Duodenal mucosa (tissue), 2 donors: ENCODE measurements around the gene PBX3.

ENCODE experiments used
- H3K27ac ChIP-seq: one replicate; pipeline ENCODE4 v1.7.0; 2013; ENCODE audit warnings: low read depth, low read length
- H3K27me3 ChIP-seq, 2 donors: one replicate each; pipeline ENCODE4 v1.7.0; 2013; ENCODE audit warnings: low read length in 2 of 2, control low read depth in 1 of 2; ENCODE audit not compliant: insufficient read depth in 2 of 2, control insufficient read depth in 1 of 2
- H3K36me3 ChIP-seq, 2 donors: one replicate each; pipeline ENCODE4 v1.7.0; 2013; ENCODE audit warnings: low read length in 2 of 2, control low read depth in 1 of 2; ENCODE audit not compliant: insufficient read depth in 2 of 2, control insufficient read depth in 1 of 2
- H3K4me1 ChIP-seq, 2 donors: one replicate each; pipeline ENCODE4 v1.7.0; 2013; ENCODE audit warnings: low read length in 2 of 2, control low read depth in 1 of 2; ENCODE audit not compliant: insufficient read depth in 2 of 2, control insufficient read depth in 1 of 2
- H3K4me3 ChIP-seq, 2 donors: one replicate each; pipeline ENCODE4 v1.7.0; 2013; ENCODE audit warnings: low read length in 2 of 2, low read depth in 1 of 2
- H3K9ac ChIP-seq, 2 donors: one replicate each; pipeline ENCODE4 v1.7.0; 2013; ENCODE audit warnings: low read length in 2 of 2, low read depth in 1 of 2
- H3K9me3 ChIP-seq, 2 donors: one replicate each; pipeline ENCODE4 v1.7.0; 2013; ENCODE audit warnings: low read length in 2 of 2, control low read depth in 1 of 2; ENCODE audit not compliant: control insufficient read depth in 1 of 2

Gene PBX3

DNA sequence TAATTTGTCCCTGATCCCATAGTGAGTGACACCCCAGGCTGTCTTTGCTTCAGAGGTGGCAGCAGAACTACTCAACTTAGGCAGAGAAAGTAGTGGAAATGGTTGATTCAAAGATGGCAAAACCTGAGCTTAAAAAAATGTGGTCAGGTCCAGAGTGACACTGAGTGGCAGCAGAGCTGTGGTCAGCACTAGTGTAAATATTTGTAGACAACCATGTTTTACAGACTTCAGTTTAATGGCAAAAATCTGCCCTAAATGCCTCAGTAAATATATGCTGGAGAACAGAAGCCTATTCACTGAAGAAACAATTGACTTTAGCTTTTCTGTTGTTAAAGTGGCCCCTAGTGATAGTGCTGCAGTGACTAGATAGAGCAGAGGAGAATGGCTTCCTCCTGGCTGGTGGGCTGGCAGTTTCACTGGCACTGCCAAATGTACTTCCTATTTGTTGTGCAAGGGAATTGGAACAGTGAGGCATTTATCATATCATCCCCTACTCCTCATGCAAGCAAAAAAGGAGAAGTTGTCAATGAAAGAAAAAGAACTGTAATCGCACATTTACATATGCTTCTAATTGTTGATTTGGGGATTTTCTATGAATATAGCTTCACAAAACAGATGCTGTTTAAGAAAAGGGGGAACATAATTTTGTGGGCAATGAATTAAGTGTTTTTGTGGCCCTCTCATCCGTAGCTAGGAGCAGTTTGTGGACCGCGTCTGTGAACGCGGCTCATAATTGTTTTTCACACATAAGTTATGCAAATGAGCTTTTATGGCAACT, 12.0 kb downstream of the PBX3 start:
- Histone ChIP-seq H3K4me3 (peak overlapping the region; percentile 10 to 31), H3K27ac (no peak overlapping the region), H3K36me3 (no peaks in the 10 kb centered on the region), H3K9ac (no peak overlapping the region), H3K9me3 (no peaks in the 10 kb centered on the region), H3K27me3 (no peaks in the 10 kb centered on the region), H3K4me1 (peaks cover 0 to 4% of the 10 kb centered on the region in 2 donors)

GRCh38 chr9:125759764-125760129, 12.6 kb downstream of the PBX3 start:
- no peaks in the 10 kb centered on the region for H3K36me3 ChIP-seq
- no peaks in the 10 kb centered on the region for H3K27me3 ChIP-seq
- H3K27ac ChIP-seq: no peak overlapping the region
- H3K4me3 ChIP-seq: peak overlapping the region; percentile 10 to 31
- peaks cover 0 to 4% of the 10 kb centered on the region in 2 donors for H3K4me1 ChIP-seq
- H3K9ac ChIP-seq: no peak overlapping the region
- no peaks in the 10 kb centered on the region for H3K9me3 ChIP-seq

DNA sequence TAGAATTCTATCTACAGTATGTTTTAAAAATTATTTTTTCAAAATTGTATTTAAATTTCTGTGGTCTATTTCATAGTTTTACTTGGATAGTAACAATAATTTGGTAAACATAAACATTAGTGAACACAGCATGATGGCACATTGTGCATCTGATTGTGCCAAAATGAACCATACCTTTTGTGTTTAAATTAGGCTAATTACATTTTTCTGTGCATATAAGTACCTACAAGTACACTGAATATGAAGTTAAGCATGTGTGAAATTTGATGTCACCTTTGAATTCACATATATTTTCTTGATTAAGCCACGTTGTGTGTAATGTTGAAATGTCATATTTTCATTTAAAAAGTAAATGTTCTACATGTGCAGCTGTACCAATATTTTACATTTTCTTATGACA, 13.4 kb downstream of the PBX3 start:
- no peak overlapping the region for H3K4me3 ChIP-seq
- no peaks in the 10 kb centered on the region for H3K36me3 ChIP-seq
- H3K27me3 ChIP-seq: no peaks in the 10 kb centered on the region
- H3K9me3 ChIP-seq: no peaks in the 10 kb centered on the region
- H3K27ac ChIP-seq: no peak overlapping the region
- peaks cover 0 to 4% of the 10 kb centered on the region in 2 donors for H3K4me1 ChIP-seq
- H3K9ac ChIP-seq: no peak overlapping the region

DNA sequence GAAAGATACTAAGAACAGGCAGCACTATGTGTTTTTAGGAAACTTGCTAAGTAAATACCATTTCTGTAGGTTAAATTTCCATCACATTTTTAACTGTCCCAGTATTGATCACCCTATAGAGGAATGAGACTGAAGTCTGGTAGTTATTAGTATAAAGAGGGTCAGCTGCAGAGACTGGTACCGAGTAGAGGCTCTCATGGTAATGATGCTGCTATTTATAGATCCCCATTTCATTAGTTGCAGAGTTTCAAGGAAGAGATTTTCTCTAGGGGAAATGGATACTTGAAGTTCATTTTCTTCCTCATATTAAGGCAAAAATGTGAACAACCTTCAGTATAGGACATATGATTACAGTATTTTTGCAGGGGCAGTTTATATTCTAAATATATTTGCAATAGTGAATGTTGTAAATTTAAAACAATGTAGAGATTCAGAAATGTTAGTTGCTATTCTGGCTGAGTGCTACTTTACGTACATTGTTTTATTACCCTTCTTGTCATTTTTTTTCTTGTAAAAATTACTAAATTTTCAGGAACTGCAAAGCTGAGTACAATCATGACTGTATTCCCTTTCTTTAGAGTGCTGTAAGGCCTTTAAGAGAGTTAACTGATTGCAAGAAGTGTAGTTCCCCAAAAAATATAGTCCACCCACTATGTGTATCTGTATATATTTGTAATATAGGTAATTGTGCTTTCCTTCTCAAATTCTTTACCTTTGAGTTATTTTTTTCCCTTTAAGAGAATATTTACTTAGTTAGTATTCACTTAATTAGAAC, 14.7 kb downstream of the PBX3 start:
- peaks cover 0 to 4% of the 10 kb centered on the region in 2 donors for H3K4me1 ChIP-seq
- H3K27ac ChIP-seq: no peak overlapping the region
- H3K27me3 ChIP-seq: no peaks in the 10 kb centered on the region
- no peak overlapping the region for H3K9ac ChIP-seq
- H3K36me3 ChIP-seq: no peaks in the 10 kb centered on the region
- H3K4me3 ChIP-seq: no peak overlapping the region
- H3K9me3 ChIP-seq: no peaks in the 10 kb centered on the region

DNA sequence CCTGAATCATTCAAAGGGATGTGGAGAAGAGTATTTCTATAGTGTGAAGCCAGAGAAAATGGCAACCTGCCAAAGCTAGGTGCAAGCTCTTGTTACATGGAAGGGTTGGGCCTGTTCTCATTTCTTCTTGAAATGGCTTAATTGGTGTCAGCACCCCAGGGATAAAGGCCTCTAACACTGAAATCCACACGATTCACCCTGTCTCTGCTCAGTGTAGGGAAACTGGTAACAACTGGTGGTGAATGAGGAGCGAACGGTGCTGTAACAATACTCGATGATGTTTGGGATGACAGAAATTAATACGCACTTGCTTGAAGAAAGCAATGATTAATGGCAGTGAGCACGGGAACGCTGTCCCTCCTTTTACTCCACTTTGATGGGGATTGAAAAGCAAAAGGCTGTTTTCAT, 16.2 kb downstream of the PBX3 start:
- no peaks in the 10 kb centered on the region for H3K9me3 ChIP-seq
- H3K9ac ChIP-seq: no peak overlapping the region
- H3K36me3 ChIP-seq: no peaks in the 10 kb centered on the region
- H3K27ac ChIP-seq: no peak overlapping the region
- H3K4me3 ChIP-seq: no peak overlapping the region
- no peaks in the 10 kb centered on the region for H3K27me3 ChIP-seq
- H3K4me1 ChIP-seq: peaks cover 0 to 4% of the 10 kb centered on the region in 2 donors

DNA sequence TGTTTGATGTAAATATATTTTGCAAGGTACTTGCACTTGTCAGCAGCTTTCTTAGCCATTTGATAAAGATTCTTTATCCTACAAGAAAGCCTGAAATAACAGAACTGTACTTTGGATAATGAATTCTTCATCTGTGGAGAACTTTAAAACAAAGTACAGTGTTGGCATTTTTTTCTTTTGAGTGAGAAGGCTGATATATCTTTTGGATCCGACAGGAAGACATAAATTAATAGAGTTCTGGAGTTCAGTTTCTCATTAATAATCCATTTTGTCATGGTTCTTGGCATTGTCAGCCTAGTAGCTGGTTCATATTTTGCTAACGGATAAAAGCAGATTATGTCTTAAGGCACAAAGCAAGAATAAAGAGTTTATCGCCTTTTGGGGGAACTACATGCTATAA, 17.0 kb downstream of the PBX3 start:
- Histone ChIP-seq H3K9me3 (no peaks in the 10 kb centered on the region), H3K27me3 (no peaks in the 10 kb centered on the region), H3K4me3 (no peak overlapping the region), H3K9ac (no peak overlapping the region), H3K36me3 (no peaks in the 10 kb centered on the region), H3K4me1 (no peaks in the 10 kb centered on the region), H3K27ac (no peak overlapping the region)

- Histone ChIP-seq H3K9ac (no peak overlapping the region), H3K9me3 (no peaks in the 10 kb centered on the region), H3K4me1 (no peaks in the 10 kb centered on the region), H3K36me3 (no peaks in the 10 kb centered on the region), H3K27me3 (no peaks in the 10 kb centered on the region), H3K27ac (no peak overlapping the region), H3K4me3 (no peak overlapping the region)
Observed at GRCh38 chr9:125766468-125767221, 19.5 kb downstream of the PBX3 start.

DNA sequence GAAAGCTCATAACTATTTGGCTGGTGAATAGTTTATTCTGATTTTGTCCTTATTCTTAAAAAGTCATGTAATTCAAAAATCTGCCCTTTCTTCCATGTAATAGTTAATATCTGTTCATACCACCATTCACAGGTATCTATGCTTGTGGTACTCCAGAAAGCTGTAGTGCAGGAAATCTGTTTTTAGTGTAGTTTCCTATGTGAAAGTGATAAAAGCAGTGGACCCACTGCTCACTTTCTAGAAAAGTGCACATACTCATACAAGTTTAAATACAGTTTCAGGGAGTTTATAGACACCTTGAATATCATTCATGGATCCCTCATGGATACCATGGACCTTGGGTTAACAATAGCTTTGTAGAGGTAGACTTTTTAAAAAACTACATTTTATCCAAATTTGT, 20.2 kb downstream of the PBX3 start:
- no peak overlapping the region for H3K4me3 ChIP-seq
- H3K4me1 ChIP-seq: no peaks in the 10 kb centered on the region
- no peaks in the 10 kb centered on the region for H3K9me3 ChIP-seq
- H3K27me3 ChIP-seq: no peaks in the 10 kb centered on the region
- no peak overlapping the region for H3K27ac ChIP-seq
- no peak overlapping the region for H3K9ac ChIP-seq
- no peaks in the 10 kb centered on the region for H3K36me3 ChIP-seq

DNA sequence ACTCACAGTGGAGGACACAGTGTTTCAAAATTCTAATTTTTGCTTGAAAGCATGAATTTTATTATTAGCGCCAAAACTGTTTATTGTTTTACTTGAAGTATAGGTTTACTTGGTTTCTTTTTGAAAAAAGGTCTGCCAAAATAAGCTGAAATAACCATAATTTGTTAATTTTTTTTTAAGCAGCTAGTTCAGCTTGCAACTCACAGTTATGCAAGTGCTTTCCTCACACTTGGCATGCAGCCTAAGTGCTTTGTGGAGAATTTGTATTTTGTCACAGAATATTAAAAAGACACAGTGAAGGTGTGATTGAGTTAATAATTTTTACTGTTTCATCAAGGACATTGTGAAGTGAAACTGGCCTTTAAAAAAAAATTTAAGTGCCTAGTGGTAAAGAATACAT, 21.6 kb downstream of the PBX3 start:
- no peak overlapping the region for H3K27ac ChIP-seq
- no peak overlapping the region for H3K4me3 ChIP-seq

DNA sequence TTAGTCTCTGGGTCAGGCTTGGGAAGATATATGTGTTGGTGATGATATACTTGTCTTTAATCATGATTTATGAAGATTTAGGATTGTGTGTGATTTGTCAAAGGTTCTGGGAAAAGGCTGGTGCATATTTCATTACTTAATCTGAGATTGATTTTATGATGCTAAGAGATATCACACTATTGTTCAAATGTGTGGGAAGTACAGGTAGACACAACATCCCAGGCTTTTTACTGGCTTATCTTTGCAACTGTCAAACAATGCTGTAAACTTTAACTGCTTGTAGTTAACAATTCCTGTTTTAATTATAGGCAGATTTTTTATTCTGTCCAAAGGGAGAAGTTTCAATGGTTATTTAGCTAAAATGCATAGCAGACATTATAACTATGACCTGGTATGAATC, 23.9 kb downstream of the PBX3 start:
- Histone ChIP-seq H3K9ac (no peak overlapping the region), H3K36me3 (no peaks in the 10 kb centered on the region), H3K4me3 (no peak overlapping the region), H3K27ac (no peak overlapping the region), H3K9me3 (no peaks in the 10 kb centered on the region), H3K4me1 (no peaks in the 10 kb centered on the region), H3K27me3 (no peaks in the 10 kb centered on the region)

More for the DNA sequence above, 21.6 kb downstream of the PBX3 start:
- no peaks in the 10 kb centered on the region for H3K27me3 ChIP-seq
- no peaks in the 10 kb centered on the region for H3K9me3 ChIP-seq
- no peak overlapping the region for H3K9ac ChIP-seq
- no peaks in the 10 kb centered on the region for H3K36me3 ChIP-seq
- no peaks in the 10 kb centered on the region for H3K4me1 ChIP-seq
